ENCODE results near the gene SLC25A10.

- TF ChIP-seq CEBPB (IDR thresholded peaks at IDR 0.05) (no peak), TEAD4 (IDR thresholded peaks at IDR 0.05) (no peak), REST (IDR thresholded peaks at IDR 0.05; ENCODE audit: low read depth) (no peak)
Observed at GRCh38 chr17:81737947-81738800, 26.1 kb downstream of the SLC25A10 start.

Data from Ishikawa (cell line).